Measurements from ENCODE around the gene COL26A1. TPM values are rescaled to one million over a fixed set of nuclear protein-coding genes. Genes with fewer than 3 reads are reported as not detected.

The COL26A1 gene
- total RNA-seq, 1 donor, result not detected

DNA sequence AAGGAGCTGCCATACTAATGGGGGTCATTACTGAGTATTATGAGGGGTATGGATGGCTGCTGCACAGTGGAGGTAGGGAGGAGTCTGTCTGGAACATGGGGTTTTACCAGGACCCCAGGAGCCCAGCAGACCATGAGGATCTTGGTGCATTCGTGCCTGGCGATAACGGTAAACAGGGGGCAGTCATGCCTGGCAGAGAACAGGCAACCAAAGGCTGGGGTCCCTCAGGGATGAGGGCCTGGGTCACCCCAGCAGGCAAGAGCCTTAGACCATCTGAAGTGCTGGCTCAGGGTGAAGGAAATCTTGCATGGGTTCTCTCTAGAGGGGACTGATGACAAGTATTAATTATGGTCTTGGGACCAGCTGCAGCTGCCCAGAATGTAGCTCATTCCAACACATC is 220.3 kb downstream of the COL26A1 start:
- no peak for DNase-seq (ENCODE audit: low read depth)
- TF ChIP-seq, protein P1, sequence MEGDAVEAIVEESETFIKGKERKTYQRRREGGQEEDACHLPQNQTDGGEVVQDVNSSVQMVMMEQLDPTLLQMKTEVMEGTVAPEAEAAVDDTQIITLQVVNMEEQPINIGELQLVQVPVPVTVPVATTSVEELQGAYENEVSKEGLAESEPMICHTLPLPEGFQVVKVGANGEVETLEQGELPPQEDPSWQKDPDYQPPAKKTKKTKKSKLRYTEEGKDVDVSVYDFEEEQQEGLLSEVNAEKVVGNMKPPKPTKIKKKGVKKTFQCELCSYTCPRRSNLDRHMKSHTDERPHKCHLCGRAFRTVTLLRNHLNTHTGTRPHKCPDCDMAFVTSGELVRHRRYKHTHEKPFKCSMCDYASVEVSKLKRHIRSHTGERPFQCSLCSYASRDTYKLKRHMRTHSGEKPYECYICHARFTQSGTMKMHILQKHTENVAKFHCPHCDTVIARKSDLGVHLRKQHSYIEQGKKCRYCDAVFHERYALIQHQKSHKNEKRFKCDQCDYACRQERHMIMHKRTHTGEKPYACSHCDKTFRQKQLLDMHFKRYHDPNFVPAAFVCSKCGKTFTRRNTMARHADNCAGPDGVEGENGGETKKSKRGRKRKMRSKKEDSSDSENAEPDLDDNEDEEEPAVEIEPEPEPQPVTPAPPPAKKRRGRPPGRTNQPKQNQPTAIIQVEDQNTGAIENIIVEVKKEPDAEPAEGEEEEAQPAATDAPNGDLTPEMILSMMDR (IDR thresholded peaks at IDR 0.05; ENCODE audit: insufficient read depth, low read length), result no peak
- H3K4me3 ChIP-seq (ENCODE audit: low read depth, low read length), result no peak overlapping the region

DNA sequence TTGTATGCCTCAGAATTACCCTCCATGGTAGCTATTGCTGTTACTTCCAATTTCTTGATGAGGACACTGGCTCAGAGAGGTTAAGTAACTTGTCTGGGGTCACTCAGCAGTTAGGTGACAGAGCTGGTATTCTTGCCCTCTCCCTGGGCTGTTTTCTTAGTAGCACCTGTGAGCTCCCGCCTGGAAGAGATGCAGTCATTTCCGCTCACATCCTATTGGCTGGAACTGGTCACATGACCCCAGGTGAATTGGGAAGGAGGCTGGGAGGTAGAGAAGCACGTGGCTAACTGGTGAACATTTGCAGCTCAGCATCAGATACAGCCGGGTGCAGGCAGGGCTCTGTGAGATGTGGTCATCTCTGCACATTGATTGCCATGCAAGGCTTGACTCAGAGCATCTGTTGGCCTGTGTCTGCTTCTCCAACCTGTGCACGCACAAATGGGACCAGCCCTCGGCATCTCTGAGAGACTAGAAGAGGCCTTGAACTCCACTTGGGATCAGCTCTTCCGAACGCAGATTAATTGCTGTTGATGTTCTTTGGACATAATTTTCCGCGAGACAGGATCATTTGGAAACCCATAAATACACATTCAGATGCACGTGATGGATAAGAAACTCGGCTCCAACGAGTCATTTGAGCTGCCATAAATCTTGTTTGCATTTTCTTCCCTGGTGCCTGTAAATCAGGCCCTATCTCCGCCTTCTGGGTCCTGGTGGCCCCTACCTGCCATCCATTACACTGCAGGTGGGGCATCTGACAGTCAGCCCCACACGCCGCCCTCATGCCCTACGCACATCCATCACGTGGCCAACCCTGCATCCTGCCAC is 223.6 kb downstream of the COL26A1 start:
- TF ChIP-seq, protein P1 (IDR thresholded peaks at IDR 0.05; ENCODE audit: insufficient read depth, low read length), result no peak
- DNase-seq (ENCODE audit: low read depth), result no peak
- H3K4me3 ChIP-seq (ENCODE audit: low read depth, low read length), result no peak overlapping the region

DNA sequence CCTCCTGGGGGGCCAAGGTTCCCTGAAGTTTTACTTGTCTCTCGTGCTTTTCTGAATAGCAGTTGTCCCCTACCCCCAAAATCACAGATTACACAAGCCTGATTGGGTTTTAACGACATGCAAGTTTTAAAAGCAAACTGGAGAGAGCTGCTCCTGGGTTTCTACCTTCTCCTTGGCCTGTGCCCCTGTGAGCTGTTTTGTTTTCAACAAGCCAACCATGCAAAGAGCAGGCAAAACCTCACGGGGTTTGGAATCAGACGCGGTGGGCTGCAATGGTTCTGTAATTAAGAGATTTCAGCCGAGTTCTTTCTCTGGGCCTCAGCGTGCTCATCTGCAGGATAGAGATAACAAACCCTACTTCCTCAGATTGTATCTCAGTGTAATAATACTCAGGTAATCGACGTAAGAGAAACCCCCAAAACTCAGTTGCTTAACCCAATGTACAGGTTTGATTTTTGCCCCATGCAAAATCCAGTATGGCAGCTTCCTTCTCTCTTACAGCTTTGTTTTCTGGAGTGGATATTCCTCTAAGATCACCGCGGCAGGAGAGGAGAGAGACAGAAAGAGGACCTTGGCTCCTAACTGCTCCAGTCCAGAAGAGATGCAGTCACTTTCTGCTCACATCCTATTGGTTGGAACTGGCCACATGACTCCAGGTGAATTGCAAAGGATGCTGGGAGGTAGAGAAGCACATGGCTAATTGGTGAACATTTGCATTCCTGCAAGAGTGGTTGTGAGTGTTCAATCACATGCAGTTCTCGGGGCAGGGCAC is 224.4 kb downstream of the COL26A1 start:
- no peak for DNase-seq (ENCODE audit: low read depth)
- no peak overlapping the region for H3K4me3 ChIP-seq (ENCODE audit: low read depth, low read length)
- TF ChIP-seq, protein P1 (IDR thresholded peaks at IDR 0.05; ENCODE audit: insufficient read depth, low read length), result no peak

DNA sequence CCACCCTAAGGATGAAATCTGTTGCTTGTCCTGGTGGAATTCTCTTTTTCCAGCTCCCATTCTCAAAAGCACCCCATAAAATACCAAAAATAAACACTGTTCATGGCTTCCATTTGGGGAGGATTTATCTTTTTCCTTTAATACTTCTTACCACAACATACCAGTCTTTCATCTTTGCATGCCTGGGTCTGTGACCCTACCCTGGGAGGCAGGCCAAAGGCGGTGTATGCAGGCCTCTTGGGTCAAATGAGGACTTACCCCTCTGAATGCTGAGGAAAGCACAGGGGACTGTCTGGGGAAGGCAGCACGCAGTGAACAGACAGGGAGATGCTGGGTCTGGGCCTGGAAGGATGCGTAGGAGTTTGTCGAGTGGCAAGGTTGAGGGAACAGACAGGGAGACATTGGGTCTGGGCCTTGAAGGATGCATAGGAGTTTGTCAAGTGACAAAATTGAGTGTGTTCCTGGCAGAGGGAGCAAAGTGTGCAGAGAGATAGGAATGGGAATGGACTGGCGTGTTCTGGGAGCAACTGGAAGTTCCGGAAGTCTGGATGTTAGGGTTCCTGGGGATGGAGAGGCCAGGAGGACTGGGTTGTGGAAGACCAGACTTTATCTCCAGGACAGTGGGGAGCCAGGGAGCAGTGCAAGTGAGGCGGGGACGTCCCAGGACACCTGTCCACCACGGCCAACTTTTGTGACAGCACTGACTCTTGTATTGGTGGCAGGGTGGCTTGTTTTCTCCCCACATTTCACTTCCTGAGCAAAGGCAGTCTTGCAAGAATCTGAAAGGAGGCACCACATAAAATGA is 225.7 kb downstream of the COL26A1 start:
- no peak overlapping the region for H3K4me3 ChIP-seq (ENCODE audit: low read depth, low read length)
- TF ChIP-seq, protein P1 (IDR thresholded peaks at IDR 0.05; ENCODE audit: insufficient read depth, low read length), result no peak
- DNase-seq (ENCODE audit: low read depth), result no peak

DNA sequence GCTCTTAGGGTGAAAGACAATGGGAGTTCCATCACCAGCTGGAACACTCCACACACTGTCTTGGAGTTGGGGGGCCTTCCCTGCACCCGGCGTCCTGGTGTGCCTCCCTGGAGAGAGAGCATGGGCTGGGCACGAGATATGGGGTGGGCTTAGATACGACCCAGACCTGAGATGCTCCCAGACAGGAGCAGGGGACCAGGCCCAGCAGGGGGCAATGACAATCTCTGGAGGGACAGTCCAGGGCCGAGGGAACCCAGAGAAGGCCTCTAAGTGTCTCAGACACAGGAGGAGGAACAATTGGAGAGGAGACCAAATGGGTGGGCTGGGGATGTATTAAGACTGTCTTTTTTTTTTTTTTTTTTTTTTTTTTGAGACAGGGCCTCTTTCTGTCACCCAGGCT is 226.4 kb downstream of the COL26A1 start:
- DNase-seq (ENCODE audit: low read depth), result no peak
- TF ChIP-seq, protein P1 (IDR thresholded peaks at IDR 0.05; ENCODE audit: insufficient read depth, low read length), result no peak
- H3K4me3 ChIP-seq (ENCODE audit: low read depth, low read length), result no peak overlapping the region

DNA sequence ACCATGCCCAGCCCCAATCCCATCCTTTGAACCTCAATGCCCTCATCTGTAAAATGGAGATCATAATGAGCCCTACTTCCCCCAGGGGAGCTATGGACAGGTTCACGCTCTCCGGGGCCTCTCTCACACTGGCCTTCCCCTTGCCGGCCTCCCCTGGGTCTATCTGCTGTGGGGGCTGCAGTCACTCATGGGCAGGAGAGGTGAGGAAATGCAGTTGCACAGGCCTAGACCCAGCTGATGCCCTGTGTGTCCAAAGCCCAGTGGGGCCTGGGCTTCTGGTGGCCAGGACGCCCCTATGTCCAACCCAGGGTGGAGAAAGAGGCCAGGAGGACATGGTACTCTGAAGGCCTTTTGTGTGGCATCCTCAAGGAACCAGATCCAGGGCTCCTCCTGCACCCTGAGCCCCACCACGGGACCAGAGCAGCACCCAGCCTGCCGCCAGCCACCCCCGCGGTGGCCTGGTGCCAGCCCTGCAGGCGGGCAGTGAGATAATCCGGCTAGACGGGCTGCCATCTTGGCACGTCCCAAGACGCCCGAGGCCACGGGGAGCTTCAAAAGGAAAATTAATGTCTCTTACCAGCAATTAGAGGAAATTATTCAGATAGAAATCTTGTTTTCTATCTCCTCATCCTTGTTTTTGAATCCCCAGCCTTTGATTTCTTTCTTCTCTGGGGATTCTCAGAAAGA is 227.4 kb downstream of the COL26A1 start:
- DNase-seq (ENCODE audit: low read depth), result no peak
- no peak overlapping the region for H3K4me3 ChIP-seq (ENCODE audit: low read depth, low read length)
- TF ChIP-seq, protein P1 (IDR thresholded peaks at IDR 0.05; ENCODE audit: insufficient read depth, low read length), result no peak
